Sigmoid colon (tissue), 7 donors: ENCODE results near the gene ROBO4. TPM values are rescaled to one million over a fixed set of nuclear protein-coding genes. Genes with fewer than 3 reads are reported as not detected.

Experiments used
- DNase-seq: peaks from one replicate; pipeline ENCODE4 v3.0.0-alpha.2; 2019
- H3K27ac ChIP-seq, 4 donors: fragments of 200-600 bp; sonication (generic); one replicate each; pipeline ENCODE4 v1.5.1; 2016 to 2019; ENCODE audit warnings: mild to moderate bottlenecking in 1 of 4
- H3K27me3 ChIP-seq, 3 donors: fragments of 200-600 bp; sonication (generic); one replicate each; pipeline ENCODE4 v1.5.1; 2019; ENCODE audit warnings: mild to moderate bottlenecking in 1 of 3
- H3K36me3 ChIP-seq, 4 donors: fragments of 200-600 bp; sonication (generic); one replicate each; pipeline ENCODE4 v1.5.1; 2016 to 2019
- H3K4me1 ChIP-seq, 4 donors: fragments of 200-600 bp; sonication (generic); one replicate each; pipeline ENCODE4 v1.5.1; 2017 to 2019
- H3K4me3 ChIP-seq, 4 donors: fragments of 200-600 bp; sonication (generic); one replicate each; pipeline ENCODE4 v1.5.1; 2017 to 2019; ENCODE audit warnings: mild to moderate bottlenecking in 2 of 4, moderate library complexity in 1 of 4
- H3K9me3 ChIP-seq, 4 donors: fragments of 200-600 bp in 3 of 4; sonication (generic) in 3 of 4; one replicate each; pipeline versions ENCODE4 v1.5.1 to v1.6.1; 2013 to 2019
- EP300 ChIP-seq, 4 donors: sonication (generic); formaldehyde crosslinking; IDR thresholded peaks; one replicate each; pipeline ENCODE4 v1.6.1; 2017; ENCODE audit warnings: antibody characterized with exemption in 4 of 4
- POLR2A ChIP-seq, 2 donors: fragments of 450-650 bp; IDR thresholded peaks; one replicate each; pipeline ENCODE4 v1.6.1; 2016; ENCODE audit warnings: antibody characterized with exemption in 2 of 2, mild to moderate bottlenecking in 2 of 2, moderate library complexity in 2 of 2
- POLR2AphosphoS5 ChIP-seq, 4 donors: sonication (generic); formaldehyde crosslinking; IDR thresholded peaks; one replicate each; pipeline ENCODE4 v1.6.1; 2017; ENCODE audit warnings: antibody characterized with exemption in 4 of 4
- WGBS, 2 donors: extraction: QIAGEN DNeasy Blood & Tissue Kit; methylation state at CpG; one replicate each; pipeline ENCODE4 v1.1.7; 2013; 5-methylcytosine and 5-hydroxymethylcytosine counted together
- intact Hi-C: fragments of 100-400 bp; cut with DNase I; formaldehyde crosslinking; loops from one replicate; pipeline ENCODE4 v1.15.1; 2023
- polyA plus RNA-seq, 3 donors: library from polyadenylated mRNA; stranded (reverse); fragments of 200-250 nt; gene quantifications; one replicate each; pipeline ENCODE4 v1.2.3, GENCODE V29; 2013
- total RNA-seq, 4 donors: library from RNA; depleted of rRNA; stranded (reverse); fragments of >200 nt; gene quantifications; one replicate each; pipeline ENCODE4 v1.1.0, GENCODE V29; 2016
- TF ChIP-seq, protein P1 (sequence below), 4 experiments: fragments of 450-650 bp in 3 of 4; fragments of 200-600 bp in 1 of 4; IDR thresholded peaks; one replicate each; pipeline ENCODE4 v1.5.1; 2016 to 2019; ENCODE audit warnings: antibody characterized with exemption in 4 of 4, mild to moderate bottlenecking in 3 of 4, moderate library complexity in 2 of 4
- donor health status: healthy with polysubstance abuse.
- donor health status: Bipolar disorder and iron deficiency.
- donor health status: healthy.

Gene ROBO4
- total and polyA plus RNA-seq, 7 donors, result 0.46 to 13.8 (median 8.1) TPM

DNA sequence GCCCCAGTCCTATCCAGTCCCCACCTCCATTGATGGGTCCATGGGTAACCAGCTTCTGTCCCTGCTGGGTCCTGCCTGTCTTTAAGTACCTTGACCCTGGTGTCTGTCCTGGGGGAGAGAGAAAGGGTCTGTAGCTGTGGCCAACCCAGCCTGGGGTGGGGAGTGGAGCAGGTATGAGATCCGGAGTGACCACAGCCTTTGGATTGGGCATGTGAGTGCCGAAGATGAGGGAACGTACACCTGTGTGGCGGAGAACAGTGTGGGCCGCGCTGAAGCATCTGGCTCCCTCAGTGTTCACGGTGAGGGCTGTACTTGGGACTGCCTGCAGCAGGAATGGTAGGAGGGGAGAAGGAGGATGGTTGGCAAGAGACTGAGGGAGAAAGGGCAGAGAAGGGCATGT, 27.2 kb downstream of the ROBO4 start:
- Histone ChIP-seq H3K27me3 (peaks cover 29 to 87% (median 78%) of the 10 kb centered on the region in 3 donors), H3K27ac (no peak overlapping the region), H3K4me1 (peaks cover 0 to 24% (median 18%) of the 10 kb centered on the region in 4 donors), H3K4me3 (no peak overlapping the region), H3K36me3 (no peaks in the 10 kb centered on the region), H3K9me3 (no peaks in the 10 kb centered on the region)
- peak; percentile 48 for DNase-seq
- WGBS, 2 donors, result 65 to 66% methylated on average over 7 of the region's 7 CpGs
- intact Hi-C loops, result loop anchor here (10.0 kb wide), 1 partner anchor 196 kb away; the partner anchor contains the start of genes SIAE and SPA17
- TF ChIP-seq POLR2A (IDR thresholded peaks at IDR 0.05), result no peak
- TF ChIP-seq, protein P1, sequence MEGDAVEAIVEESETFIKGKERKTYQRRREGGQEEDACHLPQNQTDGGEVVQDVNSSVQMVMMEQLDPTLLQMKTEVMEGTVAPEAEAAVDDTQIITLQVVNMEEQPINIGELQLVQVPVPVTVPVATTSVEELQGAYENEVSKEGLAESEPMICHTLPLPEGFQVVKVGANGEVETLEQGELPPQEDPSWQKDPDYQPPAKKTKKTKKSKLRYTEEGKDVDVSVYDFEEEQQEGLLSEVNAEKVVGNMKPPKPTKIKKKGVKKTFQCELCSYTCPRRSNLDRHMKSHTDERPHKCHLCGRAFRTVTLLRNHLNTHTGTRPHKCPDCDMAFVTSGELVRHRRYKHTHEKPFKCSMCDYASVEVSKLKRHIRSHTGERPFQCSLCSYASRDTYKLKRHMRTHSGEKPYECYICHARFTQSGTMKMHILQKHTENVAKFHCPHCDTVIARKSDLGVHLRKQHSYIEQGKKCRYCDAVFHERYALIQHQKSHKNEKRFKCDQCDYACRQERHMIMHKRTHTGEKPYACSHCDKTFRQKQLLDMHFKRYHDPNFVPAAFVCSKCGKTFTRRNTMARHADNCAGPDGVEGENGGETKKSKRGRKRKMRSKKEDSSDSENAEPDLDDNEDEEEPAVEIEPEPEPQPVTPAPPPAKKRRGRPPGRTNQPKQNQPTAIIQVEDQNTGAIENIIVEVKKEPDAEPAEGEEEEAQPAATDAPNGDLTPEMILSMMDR (IDR thresholded peaks at IDR 0.05), result no peak
- no peak for TF ChIP-seq EP300 (IDR thresholded peaks at IDR 0.05)
- TF ChIP-seq POLR2AphosphoS5 (IDR thresholded peaks at IDR 0.05), result no peak

DNA sequence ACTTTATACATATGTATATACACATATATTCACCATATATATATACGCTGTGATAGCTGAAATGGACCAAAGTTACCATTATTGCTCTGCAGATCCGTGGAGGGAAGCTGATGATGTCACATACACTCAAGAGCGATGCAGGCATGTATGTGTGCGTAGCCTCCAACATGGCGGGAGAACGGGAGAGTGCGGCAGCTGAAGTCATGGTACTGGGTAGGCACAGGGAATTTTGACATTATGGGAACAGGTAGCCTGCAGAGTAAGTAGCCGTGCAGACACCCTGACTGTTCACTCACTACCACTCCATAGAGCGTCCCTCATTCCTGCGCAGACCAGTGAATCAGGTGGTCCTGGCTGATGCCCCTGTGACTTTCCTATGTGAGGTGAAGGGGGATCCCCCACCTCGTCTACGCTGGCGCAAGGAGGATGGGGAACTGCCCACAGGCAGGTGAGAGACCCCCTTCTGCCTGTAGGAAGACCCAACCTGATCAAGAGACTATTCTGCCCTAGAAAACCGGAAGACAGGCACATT, 27.7 kb downstream of the ROBO4 start:
- Histone ChIP-seq H3K4me1 (peaks cover 0 to 29% (median 23%) of the 10 kb centered on the region in 4 donors), H3K27ac (no peak overlapping the region), H3K36me3 (no peaks in the 10 kb centered on the region), H3K27me3 (peaks cover 34 to 92% (median 83%) of the 10 kb centered on the region in 3 donors), H3K4me3 (no peak overlapping the region), H3K9me3 (no peaks in the 10 kb centered on the region)
- TF ChIP-seq POLR2A (IDR thresholded peaks at IDR 0.05), result no peak
- TF ChIP-seq, protein P1 (IDR thresholded peaks at IDR 0.05), result no peak
- no peak for TF ChIP-seq EP300 (IDR thresholded peaks at IDR 0.05)
- TF ChIP-seq POLR2AphosphoS5 (IDR thresholded peaks at IDR 0.05), result no peak
- peak; percentile 17 for DNase-seq
- intact Hi-C loops, result loop anchor here (10.0 kb wide), 1 partner anchor 195 kb away; the partner anchor contains the start of genes SIAE and SPA17
- 64 to 67% methylated on average over 14 of the region's 14 CpGs for WGBS, 2 donors

DNA sequence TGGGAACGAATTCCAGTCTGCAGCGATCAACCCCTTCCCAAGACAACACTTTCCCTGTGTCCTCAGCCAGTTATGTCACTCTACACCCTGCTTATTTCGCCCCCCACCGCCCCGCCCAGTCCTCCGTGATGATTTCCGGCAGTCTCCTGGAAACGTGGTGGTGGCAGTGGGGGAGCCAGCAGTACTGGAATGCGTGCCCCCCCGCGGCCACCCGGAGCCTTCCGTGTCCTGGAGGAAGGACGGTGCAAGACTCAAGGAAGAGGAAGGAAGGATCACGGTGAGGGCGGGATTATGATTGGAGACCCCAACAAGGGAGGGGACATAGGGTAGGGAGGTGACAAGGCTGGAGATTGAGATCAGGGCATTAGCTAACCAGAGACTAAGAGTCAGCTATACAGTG, 28.3 kb downstream of the ROBO4 start:
- Histone ChIP-seq H3K27ac (no peak overlapping the region), H3K4me1 (peaks cover 0 to 33% (median 27%) of the 10 kb centered on the region in 4 donors), H3K4me3 (no peak overlapping the region), H3K9me3 (no peaks in the 10 kb centered on the region), H3K36me3 (no peaks in the 10 kb centered on the region), H3K27me3 (peaks cover 40 to 98% (median 89%) of the 10 kb centered on the region in 3 donors)
- TF ChIP-seq POLR2AphosphoS5 (IDR thresholded peaks at IDR 0.05), result no peak
- TF ChIP-seq, protein P1 (IDR thresholded peaks at IDR 0.05), result no peak
- no peak for TF ChIP-seq POLR2A (IDR thresholded peaks at IDR 0.05)
- no peak for TF ChIP-seq EP300 (IDR thresholded peaks at IDR 0.05)
- WGBS, 2 donors, result 4 to 9% methylated on average over 16 of the region's 16 CpGs
- intact Hi-C loops, result no loop called here
- DNase-seq, result peak; percentile 27

DNA sequence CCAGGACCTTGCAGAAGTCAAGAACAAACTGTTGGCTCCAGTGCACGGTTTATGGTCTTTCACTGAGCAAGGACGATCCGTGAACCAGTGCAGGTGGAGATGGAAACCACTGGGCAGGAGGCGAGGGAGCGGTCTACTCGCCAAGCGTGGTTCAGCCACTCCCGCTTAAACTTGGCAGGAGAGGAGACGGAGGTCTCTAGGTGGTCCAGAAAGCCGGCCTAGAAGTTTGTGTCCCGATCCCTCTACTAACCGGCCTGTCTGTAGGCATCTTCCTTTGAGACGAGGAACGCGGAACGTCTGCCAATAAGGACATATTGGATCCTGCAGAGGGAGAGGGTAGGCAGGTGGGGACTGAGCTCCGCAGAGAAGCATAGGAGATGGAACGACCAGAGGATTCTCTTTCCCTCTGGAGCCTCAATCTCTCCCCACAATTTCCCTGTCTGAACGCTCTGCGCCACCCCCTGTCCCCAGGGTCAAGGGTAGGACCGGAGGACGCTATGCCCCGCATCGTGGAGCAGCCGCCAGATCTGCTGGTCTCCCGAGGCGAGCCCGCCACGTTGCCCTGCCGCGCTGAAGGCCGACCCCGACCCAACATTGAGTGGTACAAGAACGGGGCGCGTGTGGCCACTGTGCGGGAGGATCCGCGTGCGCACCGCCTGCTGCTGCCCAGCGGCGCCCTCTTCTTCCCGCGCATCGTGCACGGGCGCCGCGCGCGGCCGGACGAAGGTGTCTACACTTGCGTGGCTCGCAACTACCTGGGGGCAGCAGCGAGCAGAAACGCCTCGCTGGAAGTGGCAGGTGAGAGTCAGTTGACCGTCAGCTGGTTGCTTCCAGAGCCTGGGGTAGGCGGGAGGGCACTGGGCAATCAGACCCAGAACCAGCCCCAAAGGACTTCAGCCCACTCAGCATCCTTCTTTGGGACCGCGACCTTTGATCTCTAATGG, 29.1 kb downstream of the ROBO4 start:
- peaks cover 0 to 35% (median 29%) of the 10 kb centered on the region in 4 donors for H3K4me1 ChIP-seq
- H3K27ac ChIP-seq, result no peak overlapping the region
- 9 to 10% methylated on average over 63 of the region's 63 CpGs for WGBS, 2 donors
- peak; percentile 48 for DNase-seq
- no peak for TF ChIP-seq POLR2AphosphoS5 (IDR thresholded peaks at IDR 0.05)
- TF ChIP-seq, protein P1 (IDR thresholded peaks at IDR 0.05), result no peak
- TF ChIP-seq POLR2A (IDR thresholded peaks at IDR 0.05), result no peak
- TF ChIP-seq EP300 (IDR thresholded peaks at IDR 0.05), result no peak
- no peaks in the 10 kb centered on the region for H3K9me3 ChIP-seq
- no peak overlapping the region for H3K4me3 ChIP-seq
- no peaks in the 10 kb centered on the region for H3K36me3 ChIP-seq
- peaks cover 47 to 98% (median 96%) of the 10 kb centered on the region in 3 donors for H3K27me3 ChIP-seq
- intact Hi-C loops, result no loop called here
